Measurements from ENCODE around the gene CRB2.
"Not testable (repeated sequence)": the region's sequence is repeated elsewhere in the genome, so short reads cannot be mapped to it uniquely, and the experiment has no call there.

Gene CRB2

GRCh38 chr9:123380852-123381705, 25.1 kb downstream of the CRB2 start:
- DNase-seq (ENCODE audit: low spot score), result no peak

DNA sequence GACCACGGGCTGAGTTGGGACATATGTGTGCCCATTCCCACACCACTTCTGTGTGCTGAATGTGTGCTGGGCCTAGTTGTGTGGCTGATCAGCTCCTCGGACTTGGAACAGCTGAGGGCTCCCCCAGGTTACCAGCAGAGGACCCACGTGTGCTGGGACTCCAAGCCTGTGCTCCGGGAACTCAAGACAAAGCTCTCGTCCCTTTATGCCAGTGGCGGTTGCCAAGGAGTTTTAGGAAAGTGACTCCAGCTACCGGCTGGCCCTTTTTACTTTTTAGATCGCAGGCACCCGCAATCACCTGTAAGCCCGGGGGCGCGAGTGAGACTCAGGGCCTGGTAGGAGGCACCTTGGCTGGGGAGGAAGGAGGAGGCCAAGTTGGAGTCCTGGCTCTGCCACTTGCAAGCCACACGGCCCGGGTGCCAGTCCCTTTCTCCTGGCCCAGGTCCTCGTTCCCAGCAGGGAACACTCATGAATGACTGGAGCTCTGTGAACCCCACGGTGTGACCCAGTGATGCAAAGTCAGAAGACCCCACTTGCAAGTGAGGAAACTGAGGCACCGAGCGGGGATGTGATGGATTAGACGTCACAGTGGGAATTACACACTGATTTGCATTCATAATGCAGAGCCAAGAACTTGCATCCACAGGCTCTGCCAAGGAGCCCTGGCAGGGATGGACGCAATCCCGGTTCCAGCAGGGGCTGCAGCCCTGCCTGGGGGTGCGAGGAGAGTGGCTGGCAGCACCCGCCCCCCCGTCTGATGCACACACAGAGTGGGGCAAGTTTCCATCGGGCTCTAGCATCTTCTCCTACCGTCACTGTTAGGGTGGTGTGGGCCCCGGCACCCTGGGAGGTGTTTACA, 26.9 kb downstream of the CRB2 start:
- DNase-seq (ENCODE audit: low spot score), result no peak

- DNase-seq (ENCODE audit: low spot score), result no peak
Measured at GRCh38 chr9:123383512-123384170, 27.6 kb downstream of the CRB2 start.

GRCh38 chr9:123387686-123388085, 31.7 kb downstream of the CRB2 start:
- DNase-seq (ENCODE audit: low spot score), result no peak

GRCh38 chr9:123389070-123389469, 33.1 kb downstream of the CRB2 start:
- DNase-seq (ENCODE audit: low spot score), result no peak

- DNase-seq (ENCODE audit: low spot score), result no peak
Measured at GRCh38 chr9:123389698-123390097, 33.7 kb downstream of the CRB2 start.

DNA sequence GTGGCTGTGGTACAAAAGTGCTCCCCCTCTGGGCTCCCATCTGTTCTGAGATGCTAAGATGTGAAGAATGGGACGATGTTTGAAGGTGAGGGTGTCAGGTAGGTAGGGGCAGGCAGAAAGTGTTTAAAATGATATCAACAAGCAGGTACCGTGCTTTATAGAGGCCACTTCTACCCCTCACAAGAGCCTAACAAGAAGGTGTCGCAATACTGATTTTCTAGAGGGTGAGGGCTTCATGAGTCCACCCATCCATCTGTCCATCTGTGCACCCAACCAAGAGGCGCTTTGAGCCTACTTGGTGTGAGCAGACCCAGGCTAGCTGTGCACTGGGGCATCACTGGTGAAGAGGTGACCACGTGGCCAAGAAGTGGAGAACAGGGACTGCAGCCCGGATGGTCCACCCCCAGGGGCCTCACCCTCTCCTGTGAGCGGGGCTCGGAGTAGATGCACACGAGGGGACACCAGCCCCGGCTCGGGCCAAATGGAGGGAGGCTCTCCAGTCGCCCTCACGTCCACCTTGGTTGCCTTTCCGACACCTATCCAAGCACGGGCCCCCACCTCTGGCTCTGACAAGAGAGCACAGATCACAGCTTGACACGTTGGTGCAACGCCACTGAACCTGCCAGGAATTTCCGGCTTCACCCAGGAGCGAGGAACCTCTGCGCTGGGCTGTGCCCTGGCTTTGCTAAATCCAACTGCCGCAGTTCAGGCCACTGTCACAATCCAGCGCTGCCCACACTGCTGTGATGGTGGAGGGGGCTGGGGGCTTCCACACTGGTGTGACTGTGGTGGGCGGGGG, 34.5 kb downstream of the CRB2 start:
- no peak for DNase-seq (ENCODE audit: low spot score)

GRCh38 chr9:123391233-123391632, 35.2 kb downstream of the CRB2 start:
- no peak for DNase-seq (ENCODE audit: low spot score)

DNA sequence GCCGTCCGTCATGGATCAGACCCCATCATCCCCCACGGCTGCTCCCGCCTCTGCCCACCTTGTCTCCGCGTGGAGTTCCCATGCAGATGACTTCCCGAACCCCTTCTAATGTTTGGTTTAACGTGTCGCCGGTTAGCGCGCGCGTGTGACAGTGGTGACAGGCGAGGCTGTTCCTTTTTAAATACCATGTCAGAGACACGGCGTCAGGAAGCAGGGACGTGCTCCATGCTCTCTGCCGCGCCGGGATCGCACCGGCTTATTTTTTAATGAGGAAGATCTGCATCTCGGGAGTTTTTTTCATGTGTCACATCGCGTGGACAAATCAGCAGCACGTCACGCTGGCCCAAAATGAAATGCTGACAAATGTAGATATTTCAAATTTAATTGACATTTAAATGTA, 35.9 kb downstream of the CRB2 start:
- DNase-seq (ENCODE audit: low spot score), result no peak

- no peak for DNase-seq (ENCODE audit: low spot score)
Measured at GRCh38 chr9:123392802-123393201, 36.8 kb downstream of the CRB2 start.

GRCh38 chr9:123394291-123395235, 38.6 kb downstream of the CRB2 start:
- DNase-seq (ENCODE audit: low spot score), result no peak

DNA sequence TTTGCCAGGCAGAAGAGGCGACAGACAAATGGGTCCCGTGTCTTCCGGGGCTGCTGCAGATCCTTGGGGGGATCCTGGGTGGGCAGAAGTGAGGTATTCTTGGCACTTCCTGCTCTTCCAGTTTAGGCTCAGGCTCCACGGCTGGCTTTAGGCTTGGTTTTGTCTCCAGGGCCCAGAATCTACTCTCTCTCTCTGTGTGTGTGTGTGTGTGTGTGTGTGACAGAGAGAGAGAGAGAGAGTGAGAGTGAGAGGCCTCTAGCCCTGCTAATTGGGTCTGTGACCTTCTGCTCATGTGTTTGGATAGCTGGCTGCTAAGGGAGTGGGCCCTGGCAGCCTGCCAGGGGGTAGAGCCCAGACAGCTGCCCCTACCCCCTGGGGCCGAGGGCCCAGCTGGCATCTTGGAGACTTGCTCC, 39.3 kb downstream of the CRB2 start:
- DNase-seq (ENCODE audit: low spot score), result no peak

GRCh38 chr9:123395689-123396511, 39.9 kb downstream of the CRB2 start:
- no peak for DNase-seq (ENCODE audit: low spot score)

DNA sequence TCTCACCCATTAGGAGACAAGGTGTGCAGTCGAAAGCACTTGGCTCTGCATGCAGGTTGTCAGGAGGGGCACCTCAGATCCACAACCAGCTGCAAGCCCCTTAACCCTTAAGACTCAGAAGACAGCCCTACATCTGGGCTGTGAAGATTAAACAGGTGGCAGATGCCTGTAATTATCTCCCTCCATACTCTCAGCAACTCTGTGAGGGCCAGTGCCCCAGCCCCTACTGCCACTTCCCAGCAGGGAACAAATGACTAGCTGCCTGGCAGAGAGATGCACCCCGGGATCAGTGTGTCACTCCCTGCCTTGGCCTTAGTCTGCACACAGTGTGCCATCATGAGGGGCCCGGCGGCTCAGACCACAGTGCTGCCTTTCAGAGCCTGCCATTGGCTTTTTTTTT, 42.0 kb downstream of the CRB2 start:
- no peak for DNase-seq (ENCODE audit: low spot score)

GRCh38 chr9:123398938-123399337, 42.9 kb downstream of the CRB2 start:
- not testable (repeated sequence) for DNase-seq (ENCODE audit: low spot score)

DNA sequence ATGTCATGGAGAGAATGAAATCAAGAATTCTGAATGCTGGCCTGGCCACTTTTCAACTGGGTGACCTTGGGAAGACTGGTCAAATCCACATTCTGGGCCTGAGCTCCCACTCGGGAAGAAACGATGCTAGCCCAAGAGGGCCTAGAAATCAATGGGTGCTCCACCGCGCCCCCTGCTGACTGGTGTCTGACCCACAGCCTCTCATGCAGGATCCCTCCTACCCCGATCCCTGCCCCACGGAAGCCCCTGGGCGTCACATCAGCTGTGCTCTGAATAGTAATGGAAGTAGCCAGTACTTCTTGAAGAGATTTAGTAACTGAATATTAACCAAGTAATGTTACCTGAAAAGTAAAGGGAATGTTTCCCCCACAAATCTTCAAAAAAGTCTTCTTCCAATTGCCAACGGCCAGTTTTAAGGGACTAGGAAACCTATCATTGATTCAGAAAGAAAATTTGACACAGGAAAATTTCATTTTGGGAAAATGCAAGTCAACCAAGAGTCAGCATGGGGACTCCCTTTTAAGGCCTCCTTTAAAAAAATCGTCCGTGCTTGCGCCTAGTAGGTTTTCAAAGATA, 43.9 kb downstream of the CRB2 start:
- DNase-seq (ENCODE audit: low spot score), result no peak

DNA sequence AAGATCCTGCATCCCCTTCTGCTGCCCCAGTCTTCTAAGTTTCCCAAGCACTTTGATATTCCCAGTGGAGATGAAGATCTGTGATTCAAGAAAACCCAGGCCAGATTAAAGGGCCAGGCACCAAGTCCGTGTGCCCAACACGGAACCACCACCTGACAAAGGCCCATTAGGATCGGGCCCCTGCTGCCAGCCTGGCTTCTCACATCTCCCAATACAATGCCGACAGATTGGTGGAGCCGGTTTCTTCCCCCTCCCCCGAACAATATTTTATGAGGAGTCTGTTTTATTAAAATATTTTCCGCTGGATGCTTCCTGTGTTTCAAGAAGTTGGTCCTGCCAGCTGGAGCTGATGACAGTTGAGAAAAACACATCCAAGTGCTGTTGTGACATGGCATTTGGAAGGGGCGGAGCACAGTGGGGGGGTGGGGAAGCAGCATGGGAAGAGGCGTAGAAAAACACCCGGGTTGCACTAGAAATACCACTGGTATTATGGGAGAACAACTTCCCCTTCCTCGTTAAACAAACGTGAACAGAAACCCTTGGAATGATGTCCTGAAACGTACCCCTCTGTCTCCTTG, 45.0 kb downstream of the CRB2 start:
- no peak for DNase-seq (ENCODE audit: low spot score)

- peak; percentile 60 for DNase-seq (ENCODE audit: low spot score)
Measured at GRCh38 chr9:123401879-123402513, 46.0 kb downstream of the CRB2 start.

Measured in RKO (cell line).